Colonic mucosa (tissue), 4 donors: ENCODE measurements around the gene RBBP8NL. TPM values are rescaled to one million over a fixed set of nuclear protein-coding genes. Genes with fewer than 3 reads are reported as not detected.

Experiments
- DNase-seq: peaks from one replicate; pipeline ENCODE4 v3.0.0-alpha.2; 2020
- H3K27ac ChIP-seq: fragments of 200-600 bp; one replicate; pipeline ENCODE4 v1.8.0; 2021
- H3K27me3 ChIP-seq: fragments of 200-600 bp; one replicate; pipeline ENCODE4 v1.8.0; 2021
- H3K36me3 ChIP-seq: fragments of 200-600 bp; one replicate; pipeline ENCODE4 v1.8.0; 2021
- H3K4me1 ChIP-seq: fragments of 200-600 bp; one replicate; pipeline ENCODE4 v1.8.0; 2021; ENCODE audit warnings: mild to moderate bottlenecking
- H3K4me3 ChIP-seq: fragments of 200-600 bp; one replicate; pipeline ENCODE4 v1.8.0; 2021
- H3K9ac ChIP-seq, 2 donors: one replicate each; pipeline ENCODE4 v1.7.0; 2013; ENCODE audit warnings: control low read depth in 2 of 2, low read depth in 2 of 2, low read length in 2 of 2
- H3K9me3 ChIP-seq: fragments of 200-600 bp; one replicate; pipeline ENCODE4 v1.8.0; 2021
- CTCF ChIP-seq: fragments of 200-600 bp; IDR thresholded peaks from one replicate; pipeline ENCODE4 v1.8.0; 2022; ENCODE audit warnings: antibody characterized with exemption, mild to moderate bottlenecking
- intact Hi-C: fragments of 100-400 bp; cut with DNase I; formaldehyde crosslinking; loops from one replicate; pipeline ENCODE4 v1.14.1; 2022
- total RNA-seq, 2 donors: library from RNA; stranded (reverse); fragmentation: NEBNext Ultra II Directional in 1 of 2; extraction: Animal tissue kit (Norgen Biotek cat#: 25700) in 1 of 2; gene quantifications; one replicate each; pipeline ENCODE4 v1.2.1, GENCODE V29; 2021
- donor health status: healthy.
- donor health status: DM: no; HTN: no; CAD: no.
- donor health status: DM: no; HTN: no; CAD: no.

RBBP8NL gene
- total RNA-seq, 2 donors from 2014 or later = 5.9 to 12.5 TPM

DNA sequence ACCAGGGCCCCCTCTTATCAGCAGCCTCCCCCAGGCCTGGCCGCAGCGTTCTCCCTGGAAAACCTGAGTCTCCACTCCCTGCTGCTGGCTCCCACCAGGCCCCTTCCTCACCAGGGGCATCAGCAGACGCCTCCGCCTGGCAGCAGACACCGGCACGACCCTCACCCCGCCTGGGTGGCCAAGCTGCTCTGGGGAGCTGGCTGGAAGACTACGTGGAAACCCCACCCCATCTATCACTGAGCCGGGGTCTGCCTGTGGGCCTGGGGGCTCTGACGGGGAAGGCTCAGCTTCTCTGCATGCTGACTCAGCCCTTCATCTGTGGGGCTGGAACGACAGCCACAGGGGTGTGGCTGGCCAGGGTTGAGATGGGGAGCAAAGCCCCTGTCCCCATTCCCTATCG, 19.1 kb upstream of the RBBP8NL start:
- Histone ChIP-seq H3K9ac (no peak overlapping the region), H3K36me3 (no peaks in the 10 kb centered on the region), H3K4me3 (no peak overlapping the region), H3K27ac (no peak overlapping the region), H3K9me3 (no peaks in the 10 kb centered on the region), H3K27me3 (no peaks in the 10 kb centered on the region), H3K4me1 (no peaks in the 10 kb centered on the region)
- DNase-seq = no peak
- intact Hi-C loops = no loop called here
- TF ChIP-seq CTCF = no peak

- H3K27me3 ChIP-seq = no peaks in the 10 kb centered on the region
- no peak overlapping the region for H3K9ac ChIP-seq
- intact Hi-C loops = no loop called here
- no peak for TF ChIP-seq CTCF
- no peak overlapping the region for H3K27ac ChIP-seq
- no peaks in the 10 kb centered on the region for H3K36me3 ChIP-seq
- no peaks in the 10 kb centered on the region for H3K4me1 ChIP-seq
- H3K4me3 ChIP-seq = no peak overlapping the region
- DNase-seq = no peak
- no peaks in the 10 kb centered on the region for H3K9me3 ChIP-seq
These were observed 18.4 kb upstream of the RBBP8NL start for GRCh38 chr20:62445553-62446340.

GRCh38 chr20:62444286-62444685, 16.9 kb upstream of the RBBP8NL start:
- no peak for DNase-seq

GRCh38 chr20:62441987-62442539, 14.7 kb upstream of the RBBP8NL start:
- intact Hi-C loops = no loop called here
- DNase-seq = no peak

More at GRCh38 chr20:62444286-62444685, 16.9 kb upstream of the RBBP8NL start:
- H3K9me3 ChIP-seq = no peaks in the 10 kb centered on the region
- H3K27ac ChIP-seq = no peak overlapping the region
- H3K36me3 ChIP-seq = no peaks in the 10 kb centered on the region
- no peak for TF ChIP-seq CTCF
- no peak overlapping the region for H3K9ac ChIP-seq
- no peak overlapping the region for H3K4me3 ChIP-seq
- no peaks in the 10 kb centered on the region for H3K27me3 ChIP-seq
- no peaks in the 10 kb centered on the region for H3K4me1 ChIP-seq
- intact Hi-C loops = no loop called here

GRCh38 chr20:62439218-62439617, 11.9 kb upstream of the RBBP8NL start:
- intact Hi-C loops = no loop called here
- Histone ChIP-seq H3K9ac (no peak overlapping the region), H3K36me3 (no peaks in the 10 kb centered on the region), H3K27ac (no peak overlapping the region), H3K4me3 (no peak overlapping the region), H3K4me1 (no peaks in the 10 kb centered on the region), H3K9me3 (no peaks in the 10 kb centered on the region), H3K27me3 (no peaks in the 10 kb centered on the region)
- no peak for DNase-seq
- no peak for TF ChIP-seq CTCF

More at GRCh38 chr20:62441987-62442539, 14.7 kb upstream of the RBBP8NL start:
- no peaks in the 10 kb centered on the region for H3K9me3 ChIP-seq
- H3K4me3 ChIP-seq = no peak overlapping the region
- H3K4me1 ChIP-seq = no peaks in the 10 kb centered on the region
- H3K27me3 ChIP-seq = no peaks in the 10 kb centered on the region
- TF ChIP-seq CTCF = no peak
- no peak overlapping the region for H3K9ac ChIP-seq
- no peak overlapping the region for H3K27ac ChIP-seq
- no peaks in the 10 kb centered on the region for H3K36me3 ChIP-seq
